Mucosa of rectum (tissue), 2 donors: ENCODE measurements around the gene MAN1B1.

Experiments
- H3K27ac ChIP-seq, 2 donors: one replicate each; pipeline ENCODE4 v1.7.0; 2013; ENCODE audit warnings: inconsistent platforms in 2 of 2, low read depth in 2 of 2, low read length in 2 of 2
- H3K27me3 ChIP-seq, 2 donors: one replicate each; pipeline ENCODE4 v1.7.0; 2013; ENCODE audit warnings: low read length in 2 of 2; ENCODE audit not compliant: control insufficient read depth in 2 of 2, insufficient read depth in 2 of 2
- H3K36me3 ChIP-seq, 2 donors: one replicate each; pipeline ENCODE4 v1.7.0; 2013; ENCODE audit warnings: low read length in 2 of 2; ENCODE audit not compliant: control insufficient read depth in 2 of 2, insufficient read depth in 2 of 2
- H3K4me1 ChIP-seq, 2 donors: one replicate each; pipeline ENCODE4 v1.7.0; 2013; ENCODE audit warnings: low read length in 2 of 2, mild to moderate bottlenecking in 1 of 2; ENCODE audit not compliant: control insufficient read depth in 2 of 2, insufficient read depth in 2 of 2
- H3K4me3 ChIP-seq, 2 donors: one replicate each; pipeline ENCODE4 v1.7.0; 2013; ENCODE audit warnings: low read length in 2 of 2
- H3K9ac ChIP-seq, 2 donors: one replicate each; pipeline ENCODE4 v1.7.0; 2013; ENCODE audit warnings: low read length in 2 of 2, low read depth in 1 of 2, mild to moderate bottlenecking in 1 of 2
- H3K9me3 ChIP-seq, 2 donors: one replicate each; pipeline ENCODE4 v1.7.0; 2013; ENCODE audit warnings: low read length in 2 of 2; ENCODE audit not compliant: control insufficient read depth in 2 of 2
- donor health status: healthy.
- donor health status: Normal muscosa, but diverticular disease.

Gene MAN1B1

GRCh38 chr9:137069508-137070091, 17.2 kb upstream of the MAN1B1 start:
- Histone ChIP-seq H3K27ac (no peak overlapping the region), H3K36me3 (no peaks in the 10 kb centered on the region), H3K27me3 (peaks cover 0 to 3% of the 10 kb centered on the region in 2 donors), H3K9me3 (no peaks in the 10 kb centered on the region), H3K9ac (peak overlapping the region in 1 of 2 donors; percentile 53), H3K4me1 (peaks cover 29 to 31% of the 10 kb centered on the region in 2 donors), H3K4me3 (peak overlapping the region; percentile 50)

- Histone ChIP-seq H3K9ac (peak within 1 kb of the TSS; percentile 41 to 53), H3K36me3 (no peaks in the 10 kb centered on the region), H3K9me3 (no peaks in the 10 kb centered on the region), H3K4me3 (peak within 1 kb of the TSS; percentile 57), H3K27me3 (peaks cover 0 to 3% of the 10 kb centered on the region in 2 donors), H3K27ac (peak within 1 kb of the TSS; percentile 57 to 71), H3K4me1 (peaks cover 29 to 31% of the 10 kb centered on the region in 2 donors)
These were observed 16.4 kb upstream of the MAN1B1 start, which contains the start of gene SAPCD2 for GRCh38 chr9:137070201-137070905. Gene SAPCD2, minus strand, starts transcription at chr9:137070557. Its CDS starts 97 bp downstream, at chr9:137070460.

- H3K9ac ChIP-seq: peak overlapping the region; percentile 41 to 46
- H3K27ac ChIP-seq: peak overlapping the region; percentile 57 to 71
- peaks cover 29 to 31% of the 10 kb centered on the region in 2 donors for H3K4me1 ChIP-seq
- H3K27me3 ChIP-seq: peaks cover 0 to 3% of the 10 kb centered on the region in 2 donors
- peak overlapping the region; percentile 23 to 57 for H3K4me3 ChIP-seq
- H3K36me3 ChIP-seq: no peaks in the 10 kb centered on the region
- H3K9me3 ChIP-seq: no peaks in the 10 kb centered on the region
These were observed 15.9 kb upstream of the MAN1B1 start for GRCh38 chr9:137070906-137071275.

- Histone ChIP-seq H3K4me3 (peak overlapping the region in 1 of 2 donors; percentile 23), H3K27ac (peak overlapping the region in 1 of 2 donors; percentile 71), H3K4me1 (peaks cover 29 to 31% of the 10 kb centered on the region in 2 donors), H3K27me3 (peaks cover 0 to 3% of the 10 kb centered on the region in 2 donors), H3K9ac (peak overlapping the region; percentile 41 to 46), H3K36me3 (no peaks in the 10 kb centered on the region), H3K9me3 (no peaks in the 10 kb centered on the region)
These were observed 15.5 kb upstream of the MAN1B1 start for GRCh38 chr9:137071282-137071681.

GRCh38 chr9:137073992-137074399, 12.8 kb upstream of the MAN1B1 start:
- Histone ChIP-seq H3K27me3 (no peaks in the 10 kb centered on the region), H3K9ac (no peak overlapping the region), H3K9me3 (no peaks in the 10 kb centered on the region), H3K4me1 (peaks cover 31 to 32% of the 10 kb centered on the region in 2 donors), H3K36me3 (no peaks in the 10 kb centered on the region), H3K4me3 (no peak overlapping the region), H3K27ac (no peak overlapping the region)

- H3K4me3 ChIP-seq: no peak overlapping the region
- no peaks in the 10 kb centered on the region for H3K27me3 ChIP-seq
- H3K9ac ChIP-seq: no peak overlapping the region
- H3K4me1 ChIP-seq: peaks cover 28 to 34% of the 10 kb centered on the region in 2 donors
- H3K36me3 ChIP-seq: peaks cover 0 to 4% of the 10 kb centered on the region in 2 donors
- no peaks in the 10 kb centered on the region for H3K9me3 ChIP-seq
- no peak overlapping the region for H3K27ac ChIP-seq
These were observed 12.0 kb upstream of the MAN1B1 start for GRCh38 chr9:137074657-137075274.

GRCh38 chr9:137075275-137075775, 11.5 kb upstream of the MAN1B1 start:
- H3K36me3 ChIP-seq: peaks cover 0 to 9% of the 10 kb centered on the region in 2 donors
- H3K27ac ChIP-seq: no peak overlapping the region
- H3K4me3 ChIP-seq: no peak overlapping the region
- no peaks in the 10 kb centered on the region for H3K27me3 ChIP-seq
- no peak overlapping the region for H3K9ac ChIP-seq
- peaks cover 28 to 34% of the 10 kb centered on the region in 2 donors for H3K4me1 ChIP-seq
- no peaks in the 10 kb centered on the region for H3K9me3 ChIP-seq

GRCh38 chr9:137076636-137077009, 10.2 kb upstream of the MAN1B1 start:
- Histone ChIP-seq H3K9ac (peak overlapping the region in 1 of 2 donors; percentile 51), H3K27me3 (no peaks in the 10 kb centered on the region), H3K27ac (peak overlapping the region; percentile 48 to 52), H3K4me3 (peak overlapping the region; percentile 41 to 53), H3K36me3 (peaks cover 0 to 18% of the 10 kb centered on the region in 2 donors), H3K4me1 (peaks cover 20 to 28% of the 10 kb centered on the region in 2 donors), H3K9me3 (no peaks in the 10 kb centered on the region)

GRCh38 chr9:137077010-137077747, 9.6 kb upstream of the MAN1B1 start, which contains the start of gene UAP1L1:
Gene UAP1L1, plus strand, starts transcription at chr9:137077517. Its CDS starts 16 bp downstream, at chr9:137077533.
- Histone ChIP-seq H3K4me1 (peaks cover 20 to 28% of the 10 kb centered on the region in 2 donors), H3K4me3 (peak within 1 kb of the TSS; percentile 65 to 67), H3K9ac (peak within 1 kb of the TSS; percentile 52 to 63), H3K27me3 (no peaks in the 10 kb centered on the region), H3K9me3 (no peaks in the 10 kb centered on the region), H3K36me3 (peaks cover 0 to 20% of the 10 kb centered on the region in 2 donors), H3K27ac (peak within 1 kb of the TSS; percentile 52)
